Raji (cell line): ENCODE results near the gene UROC1.

Source experiments
- POLR2A ChIP-seq: IDR thresholded peaks from 2 replicates; pipeline ENCODE4 v1.6.1; 2011; ENCODE audit warnings: low read depth, low read length, control low read depth; ENCODE audit not compliant: insufficient read depth

Gene UROC1

DNA sequence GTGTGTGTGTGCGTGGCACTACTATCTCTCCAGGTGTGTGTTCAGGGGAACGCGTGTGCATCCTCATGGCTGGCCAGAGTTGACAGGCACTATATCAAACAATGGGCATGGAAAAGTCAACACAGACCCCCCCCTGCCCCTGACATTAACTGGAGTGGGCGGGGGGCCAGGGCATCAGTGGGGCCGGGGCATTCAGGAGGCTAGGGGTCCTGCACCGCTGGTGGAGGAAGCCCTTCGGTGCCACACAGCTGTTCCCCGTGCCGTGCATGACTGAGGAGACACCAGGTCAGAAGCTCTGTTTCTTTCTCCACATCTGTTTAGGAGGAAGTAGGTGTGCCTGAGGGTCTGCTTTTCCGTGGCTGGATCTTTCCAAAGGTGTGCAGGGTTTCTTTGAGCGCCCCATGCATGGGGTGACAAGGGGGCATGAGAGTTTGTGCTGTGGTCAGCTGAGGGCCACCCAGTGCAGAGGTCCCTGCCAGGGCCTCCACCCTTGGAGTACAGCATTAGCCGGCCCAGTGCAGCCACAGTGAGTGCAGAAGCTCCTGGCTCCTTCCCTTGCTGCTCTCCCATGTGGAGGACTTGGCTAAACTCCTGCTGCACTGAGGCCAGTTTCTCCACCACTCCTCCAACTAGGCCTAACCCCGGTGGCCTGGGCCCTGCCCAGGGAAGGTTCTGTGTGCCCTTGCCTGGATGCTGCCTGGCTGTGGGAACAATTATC lies 33.7 kb upstream of the UROC1 start:
- TF ChIP-seq POLR2A, result no peak

GRCh38 chr3:126550488-126551051 lies 33.0 kb upstream of the UROC1 start:
- no peak for TF ChIP-seq POLR2A

DNA sequence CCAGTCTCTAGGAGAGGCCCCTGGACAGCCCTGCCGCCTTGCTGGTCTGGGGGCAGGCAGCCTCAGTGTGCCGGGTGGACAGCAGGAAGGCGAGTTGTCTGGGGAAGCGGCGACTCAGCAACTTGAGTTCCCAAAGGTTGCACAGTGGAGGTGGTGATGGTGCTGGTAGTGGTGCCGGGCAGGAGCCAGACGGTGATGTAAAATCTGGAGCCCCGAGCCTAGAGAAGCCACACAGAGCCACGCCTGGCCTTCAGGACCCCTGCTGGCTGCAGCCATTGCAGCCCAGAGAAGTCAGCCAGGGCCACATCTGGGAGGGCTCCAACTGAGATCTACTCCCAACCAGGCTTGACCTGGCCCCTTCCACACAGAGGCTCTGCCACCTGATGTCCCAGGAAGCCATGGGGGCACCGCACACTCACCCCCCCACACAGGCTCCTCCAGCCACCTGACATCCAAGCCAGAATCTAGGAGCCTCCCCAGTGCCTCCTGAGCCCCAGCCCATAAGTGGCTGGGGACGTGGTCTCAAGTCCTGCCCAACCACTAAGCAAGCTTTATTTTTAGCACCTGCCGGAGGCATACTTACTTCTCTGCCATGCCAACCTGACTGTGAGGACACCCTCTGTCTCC lies 32.4 kb upstream of the UROC1 start:
- no peak for TF ChIP-seq POLR2A

GRCh38 chr3:126548556-126549466 lies 31.2 kb upstream of the UROC1 start:
- no peak for TF ChIP-seq POLR2A

GRCh38 chr3:126547721-126548120 lies 30.1 kb upstream of the UROC1 start:
- no peak for TF ChIP-seq POLR2A

DNA sequence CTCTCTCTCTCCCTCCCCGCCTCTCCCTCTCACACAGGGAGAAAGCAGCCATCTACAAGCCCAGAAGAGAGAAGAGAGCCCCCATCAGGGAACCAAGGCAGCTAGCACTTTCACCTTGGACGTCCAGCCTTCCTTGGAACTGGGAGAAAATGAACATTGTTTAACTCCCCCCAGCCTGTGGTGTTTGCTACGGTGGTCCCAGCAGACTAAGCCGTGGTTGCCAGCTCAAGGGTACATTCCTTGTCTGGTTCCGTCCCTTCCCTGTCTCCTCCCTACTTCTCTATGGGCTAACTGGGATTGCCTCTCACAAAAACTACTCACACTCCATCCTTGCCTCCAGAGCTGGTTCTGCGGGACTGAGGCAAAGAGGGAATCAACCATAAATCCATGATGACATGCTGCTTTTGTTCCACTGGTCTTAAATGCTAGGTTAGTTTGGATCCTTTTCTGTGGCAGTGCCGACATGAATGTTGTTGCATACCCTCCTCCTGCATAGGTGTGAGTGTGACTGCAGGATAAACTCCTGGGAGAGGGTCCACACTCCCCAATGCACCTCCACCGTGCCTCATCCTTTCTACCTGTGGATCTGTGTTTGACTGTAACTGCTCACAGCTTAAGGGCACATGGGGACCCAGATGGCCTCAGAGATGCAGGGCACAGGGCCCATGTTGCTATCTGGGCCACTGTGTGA lies 29.1 kb upstream of the UROC1 start:
- TF ChIP-seq POLR2A, result no peak

DNA sequence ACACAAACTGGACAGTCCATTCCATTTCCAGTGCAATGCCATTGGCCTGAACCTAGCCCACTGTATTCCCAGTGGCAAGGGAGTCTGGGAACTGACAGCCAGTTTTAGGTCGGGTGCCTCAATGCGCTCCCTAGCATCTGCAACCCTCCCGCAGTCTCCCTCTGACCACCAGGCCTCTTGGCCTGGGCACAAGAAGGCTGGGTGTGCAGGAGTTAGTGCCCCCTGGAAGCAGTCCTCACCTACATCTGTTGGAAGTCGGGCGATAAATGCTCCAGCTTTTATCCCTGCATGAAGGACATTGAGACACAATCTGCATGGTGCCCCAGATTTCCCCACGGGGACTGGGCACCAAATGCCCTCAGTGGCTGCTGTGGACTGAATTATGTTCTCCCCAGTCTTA lies 28.4 kb upstream of the UROC1 start:
- no peak for TF ChIP-seq POLR2A

- TF ChIP-seq POLR2A, result no peak
Observed at GRCh38 chr3:126545544-126545943, 28.0 kb upstream of the UROC1 start.

GRCh38 chr3:126544596-126545281 lies 27.2 kb upstream of the UROC1 start:
- TF ChIP-seq POLR2A, result no peak

GRCh38 chr3:126543457-126544061 lies 26.0 kb upstream of the UROC1 start:
- no peak for TF ChIP-seq POLR2A

DNA sequence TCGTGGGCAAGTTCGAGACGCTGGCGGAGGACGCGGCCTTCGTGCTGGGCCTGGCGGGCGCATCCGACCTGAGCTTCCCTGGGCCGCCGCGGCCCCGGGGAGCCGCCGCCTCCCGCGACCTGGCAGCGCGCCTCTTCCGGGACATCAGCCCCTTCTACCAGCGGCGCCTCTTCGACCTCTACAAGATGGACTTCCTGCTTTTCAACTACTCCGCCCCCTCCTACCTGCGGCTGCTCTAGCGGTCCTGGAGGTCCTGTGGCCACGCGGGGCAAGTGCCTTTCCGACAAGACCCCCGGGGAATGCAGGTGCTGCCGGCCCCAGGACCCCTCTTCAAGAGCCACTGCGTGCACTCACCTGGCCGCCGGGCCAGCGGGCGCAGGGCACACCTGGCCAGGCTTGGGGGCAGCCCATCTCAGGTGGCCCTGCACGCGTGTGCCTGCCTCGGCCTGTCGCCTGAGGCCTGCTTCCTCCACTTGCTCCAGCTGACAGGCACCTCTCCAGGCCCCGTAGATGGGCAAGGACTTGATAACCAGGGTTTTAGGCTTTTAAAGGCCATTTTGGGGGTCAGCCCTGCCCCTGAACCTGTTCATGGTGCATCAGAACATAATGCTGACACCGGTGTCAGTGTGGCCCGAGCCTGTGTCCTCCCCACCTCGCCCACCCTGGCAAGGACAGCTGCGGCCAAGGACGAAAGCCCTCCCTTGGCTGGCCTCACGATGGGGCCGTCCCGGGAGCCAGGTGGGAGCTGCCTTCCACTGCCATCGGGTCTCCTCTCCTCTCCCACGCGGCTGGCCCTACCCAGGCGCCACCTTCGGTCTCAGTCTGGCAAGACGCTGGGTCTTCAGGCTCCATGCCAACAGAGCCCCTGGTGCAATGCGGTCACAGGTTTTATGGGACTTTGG lies 25.0 kb upstream of the UROC1 start:
- TF ChIP-seq POLR2A, result no peak

DNA sequence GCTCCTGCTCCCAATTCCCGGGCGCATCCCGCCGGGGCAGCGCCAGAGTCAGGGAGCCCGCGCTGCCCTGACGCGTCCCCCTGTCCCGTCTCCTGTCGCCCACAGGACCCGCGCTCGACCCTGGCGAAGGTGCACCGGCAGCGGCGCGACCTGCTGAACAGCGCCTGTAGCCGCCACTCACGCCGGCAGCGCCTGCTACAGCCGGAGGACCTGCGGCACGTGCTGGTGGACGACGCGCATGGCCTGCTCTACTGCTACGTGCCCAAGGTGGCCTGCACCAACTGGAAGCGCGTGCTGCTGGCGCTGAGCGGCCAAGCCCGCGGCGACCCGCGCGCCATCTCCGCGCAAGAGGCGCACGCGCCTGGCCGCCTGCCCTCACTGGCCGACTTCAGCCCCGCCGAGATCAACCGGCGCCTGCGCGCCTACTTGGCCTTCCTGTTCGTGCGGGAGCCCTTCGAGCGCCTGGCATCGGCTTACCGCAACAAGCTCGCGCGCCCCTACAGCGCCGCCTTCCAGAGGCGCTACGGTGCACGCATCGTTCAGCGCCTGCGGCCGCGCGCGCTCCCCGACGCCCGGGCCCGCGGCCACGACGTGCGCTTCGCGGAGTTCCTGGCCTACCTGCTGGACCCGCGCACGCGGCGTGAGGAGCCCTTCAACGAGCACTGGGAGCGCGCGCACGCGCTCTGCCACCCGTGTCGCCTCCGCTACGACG lies 24.2 kb upstream of the UROC1 start:
- no peak for TF ChIP-seq POLR2A
